Superior temporal gyrus (tissue), 1 donor: ENCODE results near the gene PELI2.

Source experiments
- DNase-seq: peaks from one replicate; pipeline ENCODE4 v3.0.0-alpha.2; 2016; ENCODE audit errors: extremely low spot score

The PELI2 gene

DNA sequence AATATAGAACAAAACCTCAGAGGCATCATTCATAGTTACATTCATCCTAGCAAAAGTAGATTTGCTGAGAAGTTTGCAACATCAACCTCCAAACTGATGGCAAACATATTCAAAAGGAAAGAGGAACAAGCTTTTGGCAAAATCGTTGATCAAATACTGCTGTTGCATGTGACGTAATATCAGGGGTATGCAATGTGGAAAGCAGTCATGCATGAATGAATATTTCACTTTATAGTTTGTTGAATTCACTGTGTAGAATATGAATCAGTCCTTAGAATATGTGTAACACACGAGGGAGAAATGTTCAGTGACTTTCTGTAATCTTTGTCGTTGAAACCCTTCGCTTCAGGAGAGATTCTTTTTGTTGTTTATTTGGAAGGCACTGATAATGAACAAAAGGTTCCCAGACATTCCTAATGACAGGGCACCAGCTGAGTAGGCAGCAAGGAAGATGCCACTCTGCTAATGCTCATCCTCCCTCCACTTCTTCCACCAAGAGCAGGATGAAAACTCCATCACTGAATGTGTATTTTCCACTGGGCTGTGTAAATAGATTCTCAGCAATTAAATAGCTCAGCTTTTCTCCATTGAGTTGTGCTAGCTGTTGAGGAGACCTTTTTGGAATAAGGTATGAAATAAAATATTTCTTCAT is 126.1 kb downstream of the PELI2 start:
- DNase-seq = no peak

DNA sequence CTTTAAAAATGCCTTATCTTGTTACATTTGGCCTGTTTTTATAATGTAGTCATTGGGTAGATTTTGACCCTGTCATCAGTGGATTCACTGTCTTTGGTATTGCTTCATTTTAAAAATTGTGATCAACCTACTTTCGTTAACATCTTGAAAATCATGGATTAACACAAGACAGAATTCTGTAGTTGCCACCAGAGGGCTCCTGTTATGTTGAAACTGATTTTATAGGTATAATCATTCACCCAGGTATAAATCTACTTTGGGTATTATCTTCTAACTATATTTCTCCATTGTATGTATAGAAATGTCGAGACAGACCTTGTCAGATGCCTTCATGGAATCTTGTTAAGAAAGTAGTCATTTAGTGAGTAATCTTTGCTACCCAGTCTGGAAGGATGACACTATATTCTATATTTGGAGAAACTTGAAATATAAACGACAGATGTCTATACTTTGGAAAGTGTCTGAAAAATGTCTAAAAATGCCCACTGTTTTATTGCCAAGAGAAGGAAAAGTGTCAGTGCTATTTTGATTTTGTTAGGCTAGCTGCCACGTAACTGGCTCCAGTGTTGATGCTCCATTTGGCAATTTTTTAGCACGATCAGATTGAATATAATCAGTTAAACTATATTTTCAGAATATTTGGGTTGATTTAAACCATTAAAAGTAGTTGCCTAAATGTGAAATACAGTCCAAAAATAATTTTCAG is 129.4 kb downstream of the PELI2 start:
- DNase-seq = peak; percentile 46

- DNase-seq = no peak
These were observed 130.2 kb downstream of the PELI2 start for GRCh38 chr14:56248442-56248841.

GRCh38 chr14:56261046-56261445 is 142.8 kb downstream of the PELI2 start:
- DNase-seq = no peak

- DNase-seq = no peak
These were observed 144.3 kb downstream of the PELI2 start for GRCh38 chr14:56262530-56262929.

GRCh38 chr14:56268039-56268438 is 149.8 kb downstream of the PELI2 start:
- DNase-seq = no peak

- DNase-seq = no peak
These were observed 150.5 kb downstream of the PELI2 start for GRCh38 chr14:56268673-56269072.

- no peak for DNase-seq
These were observed 152.7 kb downstream of the PELI2 start for GRCh38 chr14:56270921-56271320.

GRCh38 chr14:56271970-56272369 is 153.8 kb downstream of the PELI2 start:
- DNase-seq = peak; percentile 23

DNA sequence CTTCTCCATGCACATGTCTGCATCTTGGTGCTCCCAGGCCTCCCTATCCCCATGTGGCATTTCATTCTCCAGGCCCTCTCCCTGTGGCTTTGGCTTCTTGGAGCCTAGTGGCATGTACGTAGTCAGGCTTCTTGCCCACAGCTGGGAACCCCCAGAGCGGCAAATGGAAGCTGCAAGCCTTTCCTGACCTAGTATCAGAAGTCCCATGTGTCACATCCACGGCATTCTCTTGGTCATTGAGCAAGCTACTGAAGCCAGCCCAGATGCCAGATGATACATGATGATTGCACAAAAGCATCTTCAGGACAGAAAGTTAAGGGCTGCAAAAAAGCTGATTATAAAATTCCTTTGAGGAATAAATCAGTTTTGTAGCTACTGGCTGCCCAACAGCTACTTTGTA is 154.9 kb downstream of the PELI2 start:
- no peak for DNase-seq

DNA sequence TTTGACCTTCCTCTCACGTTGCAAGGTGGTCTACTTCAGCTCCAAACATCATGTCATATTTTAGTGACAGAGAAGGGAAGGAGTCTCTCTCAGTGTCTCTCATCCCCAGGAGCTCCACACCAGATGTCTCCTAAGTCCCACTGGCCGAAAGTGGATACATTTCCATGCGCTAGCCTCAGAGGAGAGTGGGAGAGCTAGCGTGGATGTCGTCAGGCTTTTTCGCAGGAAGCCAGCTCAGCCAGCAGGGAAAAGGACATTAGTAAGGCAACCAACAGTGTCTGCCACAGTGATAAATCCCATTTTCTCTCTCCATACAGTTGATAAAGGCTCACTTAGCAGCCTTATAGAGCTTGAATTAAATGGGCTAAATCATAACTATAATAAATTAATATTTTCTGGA is 155.7 kb downstream of the PELI2 start:
- peak; percentile 24 for DNase-seq

DNA sequence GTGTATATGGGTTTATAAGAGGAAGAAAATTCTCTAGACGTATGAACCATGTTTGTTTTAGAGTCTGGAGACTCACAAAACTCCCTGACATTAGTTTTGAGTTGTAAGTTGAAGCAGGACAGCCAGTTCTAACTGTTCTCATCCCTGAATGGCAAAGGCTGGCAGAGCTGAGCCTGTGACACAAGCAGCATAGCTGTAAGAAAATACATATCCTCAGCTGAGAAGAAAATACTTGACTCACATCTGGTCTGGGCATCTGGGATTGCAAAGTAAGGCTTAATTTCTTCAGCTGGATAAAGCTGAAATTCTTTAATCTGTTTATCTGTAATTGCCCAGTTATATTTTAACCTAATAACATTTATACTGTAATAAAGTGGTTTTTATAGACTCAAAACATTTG is 156.3 kb downstream of the PELI2 start:
- no peak for DNase-seq

DNA sequence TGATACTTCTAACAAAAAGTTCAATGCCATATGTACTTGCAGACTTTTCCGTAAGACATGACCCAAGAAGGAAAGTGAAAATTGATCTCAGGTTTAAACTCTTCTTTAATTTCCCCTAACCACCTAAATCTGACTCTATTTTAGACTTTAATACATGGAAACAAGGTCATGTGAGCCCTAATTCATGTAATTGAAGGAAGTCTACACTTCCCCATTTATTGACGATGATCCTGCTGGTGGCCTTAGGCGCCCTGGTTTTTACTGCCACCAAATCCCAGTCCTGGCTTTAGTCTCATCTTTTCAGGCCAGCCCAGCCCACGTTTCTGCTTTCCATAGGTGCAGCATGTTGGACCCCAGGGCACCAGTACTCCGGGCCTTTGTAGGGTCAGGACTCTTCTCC is 157.9 kb downstream of the PELI2 start:
- DNase-seq = no peak

DNA sequence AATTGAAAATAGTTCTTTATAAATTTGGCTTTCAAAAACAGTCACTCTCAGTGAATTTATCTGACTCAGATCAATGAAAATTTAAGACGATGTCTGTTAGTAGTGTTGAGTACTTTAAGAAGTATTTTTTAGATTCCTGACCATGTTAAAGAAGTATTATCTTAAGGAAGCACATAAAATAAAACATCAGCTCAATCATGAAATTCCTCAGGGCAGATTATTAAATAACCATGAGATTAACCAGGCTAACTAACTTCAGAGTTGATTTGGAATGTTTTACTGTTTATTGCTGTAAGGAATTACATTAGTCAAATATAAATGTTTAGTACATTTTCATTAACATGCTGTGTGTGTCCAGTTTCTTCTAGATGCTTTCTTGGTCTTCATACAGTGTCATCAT is 160.2 kb downstream of the PELI2 start:
- DNase-seq = no peak

GRCh38 chr14:56280843-56281242 is 162.6 kb downstream of the PELI2 start:
- DNase-seq = no peak

DNA sequence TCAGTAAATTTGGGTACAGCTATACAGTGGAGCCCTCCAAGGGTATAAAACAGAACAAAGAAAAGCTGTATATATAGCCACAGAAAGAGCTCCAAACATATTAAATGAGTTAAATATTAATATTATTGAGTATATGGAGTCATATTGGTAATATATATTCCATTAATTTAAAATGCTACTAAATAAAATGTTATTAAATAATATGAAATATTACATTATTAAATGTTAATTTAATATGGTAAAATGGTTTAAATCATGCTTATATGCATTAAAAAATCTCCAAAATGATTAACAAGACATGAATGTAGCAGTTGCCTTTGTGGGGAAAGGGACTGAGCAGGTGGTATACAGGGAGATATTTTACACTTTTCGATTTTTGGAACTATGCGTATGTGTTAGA is 164.0 kb downstream of the PELI2 start:
- DNase-seq = no peak

GRCh38 chr14:56284641-56285040 is 166.4 kb downstream of the PELI2 start:
- no peak for DNase-seq

- no peak for DNase-seq
These were observed 170.9 kb downstream of the PELI2 start for GRCh38 chr14:56289155-56289554.

DNA sequence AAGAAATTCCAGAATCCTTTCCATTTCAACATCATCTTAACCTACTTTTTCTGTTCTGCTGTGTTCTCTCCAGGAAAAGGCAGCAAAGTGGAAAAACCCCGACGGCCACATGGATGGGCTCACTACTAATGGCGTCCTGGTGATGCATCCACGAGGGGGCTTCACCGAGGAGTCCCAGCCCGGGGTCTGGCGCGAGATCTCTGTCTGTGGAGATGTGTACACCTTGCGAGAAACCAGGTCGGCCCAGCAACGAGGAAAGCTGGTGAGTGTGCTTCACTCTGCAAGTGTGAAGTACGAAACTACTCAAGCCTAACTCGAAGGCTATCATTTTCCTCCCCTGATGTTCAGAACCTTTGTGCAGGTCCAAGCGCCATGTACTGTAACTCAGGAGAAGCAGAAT is 172.0 kb downstream of the PELI2 start:
- no peak for DNase-seq

- no peak for DNase-seq
These were observed 174.8 kb downstream of the PELI2 start for GRCh38 chr14:56292970-56293369.

GRCh38 chr14:56293506-56293905 is 175.3 kb downstream of the PELI2 start:
- DNase-seq = no peak

DNA sequence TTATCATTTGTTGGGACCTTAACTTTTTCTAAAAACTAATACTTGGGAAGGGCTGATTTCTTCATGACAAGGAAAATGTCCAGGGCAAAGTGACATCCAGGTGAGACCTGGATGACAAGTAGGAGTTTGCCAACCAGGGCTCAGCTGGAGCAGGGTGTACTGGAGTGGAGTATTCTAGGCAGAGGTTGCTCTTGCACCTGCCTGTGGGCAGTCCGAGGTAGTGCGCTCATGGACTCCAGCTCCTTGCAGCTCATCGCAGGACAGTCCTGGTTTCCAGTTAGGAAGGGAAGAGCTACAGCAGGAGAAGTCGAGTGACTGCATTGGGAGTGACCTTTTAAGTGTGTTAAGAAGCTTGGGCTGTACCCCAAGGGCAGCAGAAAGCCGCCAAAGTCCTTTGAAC is 175.9 kb downstream of the PELI2 start:
- DNase-seq = no peak

- no peak for DNase-seq
These were observed 177.5 kb downstream of the PELI2 start for GRCh38 chr14:56295743-56296142.

DNA sequence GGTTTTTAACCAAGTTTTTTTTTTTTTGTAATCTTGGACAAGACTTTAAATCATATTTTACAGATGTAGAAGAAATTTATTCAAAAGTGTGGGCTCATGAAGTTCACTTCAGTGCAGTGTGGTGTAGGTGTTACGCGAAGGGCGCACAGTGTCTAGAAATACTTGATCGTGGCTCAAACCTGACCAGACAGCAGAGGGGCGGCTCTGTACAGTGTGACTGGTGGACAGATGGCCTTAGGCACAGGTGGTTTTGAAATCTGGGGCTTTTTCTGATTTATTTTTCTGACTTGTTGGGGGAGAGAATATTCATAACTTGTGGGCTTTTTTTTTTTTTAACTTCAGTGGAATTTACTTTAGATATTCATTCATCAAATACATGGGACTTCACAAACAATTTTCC is 179.2 kb downstream of the PELI2 start:
- DNase-seq = no peak
